Mesothelial cell of epicardium (in vitro differentiated cells): ENCODE data around the gene AGBL1. TPM values are rescaled to one million over a fixed set of nuclear protein-coding genes. Genes with fewer than 3 reads are reported as not detected.

Experiments
- DNase-seq, 2 experiments: peaks; one replicate each; pipeline ENCODE4 v3.0.0; 2021; ENCODE audit warnings: low spot score in 2 of 2; ENCODE audit not compliant: unreplicated experiment in 2 of 2
- H3K27ac Mint-ChIP-seq: 2 replicates; pipeline ENCODE4 v1.8.0; 2021; ENCODE audit warnings: mixed read lengths
- H3K27me3 Mint-ChIP-seq: 2 replicates; pipeline ENCODE4 v1.8.0; 2021; ENCODE audit warnings: low read depth, mixed read lengths
- H3K36me3 Mint-ChIP-seq: 2 replicates; pipeline ENCODE4 v1.8.0; 2021; ENCODE audit warnings: mixed read lengths
- H3K4me1 Mint-ChIP-seq: 2 replicates; pipeline ENCODE4 v1.8.0; 2021; ENCODE audit warnings: mixed read lengths
- H3K4me3 Mint-ChIP-seq: 2 replicates; pipeline ENCODE4 v1.8.0; 2021; ENCODE audit warnings: mild to moderate bottlenecking, moderate library complexity, mixed read lengths
- H3K9me3 Mint-ChIP-seq: 2 replicates; pipeline ENCODE4 v1.8.0; 2021; ENCODE audit warnings: mixed read lengths
- total RNA-seq: library from RNA; stranded (reverse); gene quantifications from 3 replicates; pipeline ENCODE4 v1.2.1, GENCODE V29; 2021
- TF ChIP-seq, protein P1 (sequence below): fragments of 200-600 bp; sonication (generic); IDR thresholded peaks from one replicate; pipeline ENCODE4 v1.5.0; 2021; ENCODE audit warnings: antibody characterized with exemption; ENCODE audit not compliant: unreplicated experiment

AGBL1 gene
- total RNA-seq, 1 donor from 2014 or later, result not detected

DNA sequence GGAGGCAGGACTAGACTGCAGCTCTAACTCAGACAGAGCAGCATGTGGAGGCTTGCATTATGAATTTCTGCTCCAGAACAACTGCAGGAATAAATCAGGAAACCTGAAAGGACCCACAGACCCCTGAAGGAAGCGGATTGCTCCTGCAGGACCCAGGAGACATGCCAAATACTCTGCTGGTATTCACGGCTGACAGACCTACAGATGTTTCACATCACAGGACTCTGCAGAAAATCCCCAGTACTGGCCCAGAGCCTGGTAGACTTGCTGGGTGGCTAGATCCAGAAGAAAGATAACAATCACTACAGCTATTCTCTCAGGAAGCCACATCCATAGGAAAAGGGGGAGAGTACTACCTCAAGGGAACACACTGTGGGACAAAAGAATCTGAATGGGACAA, 942.1 kb downstream of the AGBL1 start:
- no peak overlapping the region for H3K4me3 Mint-ChIP-seq

DNA sequence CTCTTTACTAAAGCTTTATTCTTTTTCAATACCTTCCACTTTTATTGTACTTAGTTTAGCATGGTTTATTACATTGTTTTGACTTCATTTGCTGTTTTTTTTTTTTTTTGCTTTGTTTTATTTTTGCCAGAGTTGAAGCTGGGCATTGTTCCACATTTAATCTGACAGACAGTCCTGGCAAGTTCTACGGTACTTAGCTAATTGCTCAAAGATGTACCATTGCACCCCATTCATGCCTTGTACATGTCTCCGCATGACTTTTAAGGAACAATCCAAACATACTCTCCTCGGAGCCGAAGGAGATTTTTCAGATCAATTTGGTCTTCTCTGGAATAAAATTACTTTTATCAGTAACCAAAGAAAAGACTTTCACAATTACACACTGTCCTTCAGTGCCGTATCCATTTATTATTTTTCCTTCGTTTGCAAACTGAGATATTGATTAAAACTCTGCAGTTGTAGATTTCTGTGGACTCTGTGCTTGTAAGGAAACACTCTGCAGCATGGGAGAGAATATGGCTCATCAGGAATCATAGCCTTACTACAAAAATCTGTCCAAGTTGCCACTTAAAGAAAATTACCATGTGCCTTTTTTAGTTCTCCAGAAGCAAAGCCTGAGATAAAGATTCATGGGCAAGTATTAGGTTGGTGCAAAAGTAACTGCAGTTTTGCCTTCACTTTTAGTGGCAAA, 952.0 kb downstream of the AGBL1 start:
- H3K27ac Mint-ChIP-seq, result no peak overlapping the region
- H3K36me3 Mint-ChIP-seq, result no peaks in the 10 kb centered on the region
- H3K4me1 Mint-ChIP-seq, result peaks cover 21% of the 10 kb centered on the region
- peaks cover 4% of the 10 kb centered on the region for H3K9me3 Mint-ChIP-seq
- no peak for DNase-seq
- TF ChIP-seq, protein P1, sequence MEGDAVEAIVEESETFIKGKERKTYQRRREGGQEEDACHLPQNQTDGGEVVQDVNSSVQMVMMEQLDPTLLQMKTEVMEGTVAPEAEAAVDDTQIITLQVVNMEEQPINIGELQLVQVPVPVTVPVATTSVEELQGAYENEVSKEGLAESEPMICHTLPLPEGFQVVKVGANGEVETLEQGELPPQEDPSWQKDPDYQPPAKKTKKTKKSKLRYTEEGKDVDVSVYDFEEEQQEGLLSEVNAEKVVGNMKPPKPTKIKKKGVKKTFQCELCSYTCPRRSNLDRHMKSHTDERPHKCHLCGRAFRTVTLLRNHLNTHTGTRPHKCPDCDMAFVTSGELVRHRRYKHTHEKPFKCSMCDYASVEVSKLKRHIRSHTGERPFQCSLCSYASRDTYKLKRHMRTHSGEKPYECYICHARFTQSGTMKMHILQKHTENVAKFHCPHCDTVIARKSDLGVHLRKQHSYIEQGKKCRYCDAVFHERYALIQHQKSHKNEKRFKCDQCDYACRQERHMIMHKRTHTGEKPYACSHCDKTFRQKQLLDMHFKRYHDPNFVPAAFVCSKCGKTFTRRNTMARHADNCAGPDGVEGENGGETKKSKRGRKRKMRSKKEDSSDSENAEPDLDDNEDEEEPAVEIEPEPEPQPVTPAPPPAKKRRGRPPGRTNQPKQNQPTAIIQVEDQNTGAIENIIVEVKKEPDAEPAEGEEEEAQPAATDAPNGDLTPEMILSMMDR, result no peak
- no peak overlapping the region for H3K4me3 Mint-ChIP-seq
- H3K27me3 Mint-ChIP-seq, result no peaks in the 10 kb centered on the region

More for the DNA sequence above, 942.1 kb downstream of the AGBL1 start:
- H3K36me3 Mint-ChIP-seq, result peaks cover 9% of the 10 kb centered on the region
- peaks cover 66% of the 10 kb centered on the region for H3K9me3 Mint-ChIP-seq
- H3K27me3 Mint-ChIP-seq, result no peaks in the 10 kb centered on the region
- no peaks in the 10 kb centered on the region for H3K4me1 Mint-ChIP-seq
- TF ChIP-seq, protein P1, result no peak
- no peak for DNase-seq
- H3K27ac Mint-ChIP-seq, result no peak overlapping the region

DNA sequence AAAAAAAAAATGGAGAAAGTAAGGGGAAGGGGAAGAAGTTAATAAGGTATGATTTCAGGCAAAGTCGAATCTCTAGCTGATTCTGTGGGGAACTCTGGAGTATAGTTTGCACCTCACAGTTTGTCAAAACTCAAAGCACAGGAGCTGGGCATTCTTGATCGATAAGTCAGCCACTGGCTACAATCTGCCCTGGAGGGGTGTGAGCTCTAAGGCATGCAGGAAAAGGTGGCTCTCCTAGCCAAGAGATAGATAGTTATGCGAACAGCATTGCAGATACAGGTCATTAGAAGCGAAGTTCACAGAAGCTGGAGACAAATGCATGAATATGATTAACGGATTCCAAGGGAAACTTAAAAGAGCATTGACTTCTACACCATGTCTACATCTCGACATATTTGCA, 952.6 kb downstream of the AGBL1 start:
- DNase-seq, result no peak
- H3K27me3 Mint-ChIP-seq, result no peaks in the 10 kb centered on the region
- TF ChIP-seq, protein P1, result no peak
- H3K36me3 Mint-ChIP-seq, result no peaks in the 10 kb centered on the region
- no peaks in the 10 kb centered on the region for H3K9me3 Mint-ChIP-seq
- H3K4me1 Mint-ChIP-seq, result peaks cover 21% of the 10 kb centered on the region
- H3K27ac Mint-ChIP-seq, result no peak overlapping the region
- H3K4me3 Mint-ChIP-seq, result no peak overlapping the region

DNA sequence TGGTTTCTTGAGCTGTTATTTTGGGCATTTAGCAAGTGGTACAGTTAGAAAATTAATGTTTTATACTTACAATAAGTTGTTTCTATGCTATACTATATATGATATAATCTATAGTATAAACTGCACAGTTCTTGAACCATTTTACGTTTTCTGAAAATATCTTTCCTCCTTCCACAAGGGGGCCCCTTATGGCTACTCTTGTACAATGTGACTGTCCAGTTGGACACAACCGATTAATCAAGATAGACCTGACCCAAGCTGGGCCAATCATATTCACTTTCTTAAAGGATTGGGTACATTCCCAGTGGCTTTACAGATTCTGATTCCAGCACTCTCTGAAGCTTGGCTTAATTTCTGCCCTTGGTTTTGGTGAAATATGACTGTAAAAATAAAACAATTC, 953.4 kb downstream of the AGBL1 start:
- Mint-ChIP-seq H3K27me3 (no peaks in the 10 kb centered on the region), H3K27ac (no peak overlapping the region)

DNA sequence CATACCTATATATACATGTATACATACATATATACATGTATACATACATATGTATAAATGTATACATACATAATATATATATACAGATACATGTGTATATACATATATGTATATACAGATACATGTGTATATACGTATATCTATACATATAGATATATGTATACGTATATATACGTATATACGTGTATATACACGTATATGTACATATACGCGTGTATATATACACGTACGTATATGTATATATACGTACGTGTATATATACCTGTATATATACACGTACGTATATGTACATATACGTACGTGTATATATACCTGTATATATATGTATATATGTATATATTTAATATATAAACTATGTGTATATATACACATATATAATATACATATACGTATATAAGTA, 955.2 kb downstream of the AGBL1 start:
- Mint-ChIP-seq H3K9me3 (peaks cover 3% of the 10 kb centered on the region), H3K36me3 (no peaks in the 10 kb centered on the region), H3K4me3 (no peak overlapping the region), H3K27ac (no peak overlapping the region), H3K4me1 (peaks cover 21% of the 10 kb centered on the region), H3K27me3 (no peaks in the 10 kb centered on the region)
- TF ChIP-seq, protein P1, result no peak
- DNase-seq, result no peak

More for the DNA sequence above, 953.4 kb downstream of the AGBL1 start:
- no peaks in the 10 kb centered on the region for H3K9me3 Mint-ChIP-seq
- H3K4me3 Mint-ChIP-seq, result no peak overlapping the region
- no peaks in the 10 kb centered on the region for H3K36me3 Mint-ChIP-seq
- TF ChIP-seq, protein P1, result no peak
- no peak for DNase-seq
- peaks cover 21% of the 10 kb centered on the region for H3K4me1 Mint-ChIP-seq
